ENCODE measurements around the gene TPD52L2.
"Not testable (repeated sequence)": the region's sequence is repeated elsewhere in the genome, so short reads cannot be mapped to it uniquely, and the experiment has no call there.

TPD52L2 gene

DNA sequence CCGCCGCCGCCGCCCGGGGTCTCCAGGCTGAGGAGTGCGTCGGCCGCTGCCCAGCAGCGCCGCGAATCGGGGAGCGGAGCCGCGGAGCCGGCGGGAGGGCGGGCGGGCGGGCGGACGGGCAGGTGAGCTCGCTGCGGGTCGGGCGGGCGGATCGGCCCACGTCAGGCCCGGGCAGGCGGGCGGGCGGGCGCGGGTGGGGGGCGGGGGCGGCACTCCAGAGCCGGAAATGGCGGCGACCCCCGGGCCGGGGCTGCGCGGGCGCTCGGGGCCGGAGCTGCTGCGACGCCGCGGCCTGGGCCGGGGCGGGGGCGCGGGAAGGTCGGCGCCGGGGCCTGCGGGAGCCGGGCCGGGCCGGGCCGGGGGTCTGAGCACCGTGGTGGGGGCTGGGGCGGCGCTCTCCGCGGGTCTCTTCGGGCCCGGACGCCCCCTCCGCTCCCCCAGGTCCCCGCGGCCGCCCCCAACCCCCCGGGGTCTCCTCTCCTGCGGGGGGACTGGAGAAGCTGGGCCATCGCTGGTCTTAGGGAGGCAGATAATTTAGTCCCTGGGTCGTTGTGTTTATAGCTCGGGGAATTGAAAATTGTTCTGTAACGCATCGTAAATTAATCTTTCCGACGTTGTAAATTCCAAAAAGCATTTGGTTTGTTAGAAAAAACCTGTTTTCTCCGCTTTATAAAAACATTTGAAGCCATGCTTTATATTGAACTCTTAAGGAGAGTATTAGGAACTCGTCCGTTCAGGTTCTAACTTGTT lies 30.3 kb downstream of the TPD52L2 start:
- no peak for DNase-seq (ENCODE audit: low read depth in 3 of 3, low spot score in 1 of 3)

DNA sequence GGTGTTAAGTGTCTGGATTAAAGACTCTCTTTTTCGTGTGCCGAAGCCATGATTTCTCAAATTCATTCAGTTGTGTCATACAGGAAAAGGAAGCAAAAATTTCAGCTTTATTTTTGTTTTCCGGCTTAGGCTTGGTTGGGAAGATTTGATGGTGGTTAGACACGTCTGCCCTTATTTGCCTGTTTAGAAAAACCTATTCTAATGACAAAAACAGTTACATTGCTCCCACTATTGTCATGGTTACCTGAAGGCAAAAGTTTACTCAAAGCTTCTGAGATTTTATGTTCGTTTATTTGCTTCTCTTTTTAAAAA lies 30.8 kb downstream of the TPD52L2 start:
- no peak for DNase-seq (ENCODE audit: low read depth in 3 of 3, low spot score in 1 of 3)

- no peak for DNase-seq (ENCODE audit: low read depth in 3 of 3, low spot score in 1 of 3)
These were observed 31.4 kb downstream of the TPD52L2 start for GRCh38 chr20:63896264-63897105.

- DNase-seq (ENCODE audit: low read depth in 3 of 3, low spot score in 1 of 3), result no peak
These were observed 33.0 kb downstream of the TPD52L2 start for GRCh38 chr20:63897978-63898561.

- no peak for DNase-seq (ENCODE audit: low read depth in 3 of 3, low spot score in 1 of 3)
These were observed 34.0 kb downstream of the TPD52L2 start for GRCh38 chr20:63898882-63899558.

GRCh38 chr20:63900413-63900812 lies 35.3 kb downstream of the TPD52L2 start:
- DNase-seq (ENCODE audit: low read depth in 3 of 3, low spot score in 1 of 3), result no peak

- no peak for DNase-seq (ENCODE audit: low read depth in 3 of 3, low spot score in 1 of 3)
These were observed 38.9 kb downstream of the TPD52L2 start for GRCh38 chr20:63903796-63904561.

GRCh38 chr20:63908008-63908682 lies 43.1 kb downstream of the TPD52L2 start:
- DNase-seq (ENCODE audit: low read depth in 3 of 3, low spot score in 1 of 3), result no peak

- no peak for DNase-seq (ENCODE audit: low read depth in 3 of 3, low spot score in 1 of 3)
These were observed 46.1 kb downstream of the TPD52L2 start for GRCh38 chr20:63911176-63911575.

GRCh38 chr20:63913768-63914167 lies 48.7 kb downstream of the TPD52L2 start:
- DNase-seq (ENCODE audit: low read depth in 3 of 3, low spot score in 1 of 3), result no peak

DNA sequence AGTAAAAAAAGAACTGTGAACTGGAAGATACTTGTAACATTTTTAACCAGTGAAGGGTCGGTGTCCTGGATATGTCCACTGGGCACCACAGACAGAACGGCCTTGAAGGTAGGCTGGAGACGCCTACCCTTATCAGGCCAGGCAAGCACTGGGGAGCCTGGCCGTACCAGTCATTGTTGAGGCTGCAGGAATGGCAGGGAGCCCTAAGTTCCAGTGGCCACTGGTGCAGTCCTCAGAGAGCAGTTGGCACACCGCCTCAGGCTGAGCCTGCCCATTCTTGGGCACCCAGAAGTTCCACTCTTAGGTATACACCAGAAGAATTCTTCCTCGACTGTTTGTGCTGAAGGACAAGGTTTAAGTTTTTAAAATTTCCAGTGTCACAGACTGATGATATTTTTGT lies 50.4 kb downstream of the TPD52L2 start:
- no peak for DNase-seq (ENCODE audit: low read depth in 3 of 3, low spot score in 1 of 3)

GRCh38 chr20:63916371-63916939 lies 51.4 kb downstream of the TPD52L2 start:
- not testable (repeated sequence) for DNase-seq (ENCODE audit: low read depth in 3 of 3, low spot score in 1 of 3)

- DNase-seq (ENCODE audit: low read depth in 3 of 3, low spot score in 1 of 3), result no peak
These were observed 52.7 kb downstream of the TPD52L2 start for GRCh38 chr20:63917811-63918210.

DNA sequence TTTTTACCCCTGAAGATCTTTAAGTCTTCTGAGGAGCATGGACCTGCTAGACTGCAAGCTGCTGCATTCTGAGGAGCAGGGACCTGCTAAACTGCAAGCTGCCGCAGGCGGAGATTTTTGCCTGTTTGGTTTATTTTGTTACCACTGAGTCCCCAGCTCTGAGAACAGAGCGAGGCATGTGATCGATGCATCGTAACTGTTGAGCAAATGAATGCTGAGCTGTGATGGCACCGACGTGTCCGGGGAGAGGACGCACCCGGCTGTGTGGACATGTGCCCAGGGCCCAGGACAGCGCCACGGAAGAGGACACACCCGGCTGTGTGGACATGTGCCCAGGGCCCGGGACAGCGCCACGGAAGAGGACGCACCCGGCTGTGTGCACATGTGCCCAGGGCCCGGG lies 54.1 kb downstream of the TPD52L2 start:
- no peak for DNase-seq (ENCODE audit: low read depth in 3 of 3, low spot score in 1 of 3)

DNA sequence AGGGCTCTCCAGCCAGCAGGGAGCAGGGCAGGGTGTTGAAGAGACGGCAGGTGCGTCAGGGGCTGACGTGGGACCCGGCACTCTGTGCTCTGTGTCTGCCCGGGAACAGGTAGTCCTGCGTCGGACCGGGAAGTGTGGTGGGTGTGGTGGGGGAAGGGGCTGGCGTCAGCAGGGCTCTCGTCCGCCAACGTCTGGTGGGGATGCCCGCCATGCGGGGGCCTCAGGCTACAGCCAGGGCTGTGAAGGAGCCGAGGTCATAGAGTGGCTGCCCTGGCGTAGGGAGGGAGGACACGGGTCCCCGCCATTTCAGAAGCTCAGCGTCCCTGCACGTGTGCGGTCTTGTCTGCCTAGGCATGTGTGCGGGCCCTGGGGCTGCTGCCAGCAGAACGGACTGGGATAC lies 55.2 kb downstream of the TPD52L2 start:
- no peak for DNase-seq (ENCODE audit: low read depth in 3 of 3, low spot score in 1 of 3)

DNA sequence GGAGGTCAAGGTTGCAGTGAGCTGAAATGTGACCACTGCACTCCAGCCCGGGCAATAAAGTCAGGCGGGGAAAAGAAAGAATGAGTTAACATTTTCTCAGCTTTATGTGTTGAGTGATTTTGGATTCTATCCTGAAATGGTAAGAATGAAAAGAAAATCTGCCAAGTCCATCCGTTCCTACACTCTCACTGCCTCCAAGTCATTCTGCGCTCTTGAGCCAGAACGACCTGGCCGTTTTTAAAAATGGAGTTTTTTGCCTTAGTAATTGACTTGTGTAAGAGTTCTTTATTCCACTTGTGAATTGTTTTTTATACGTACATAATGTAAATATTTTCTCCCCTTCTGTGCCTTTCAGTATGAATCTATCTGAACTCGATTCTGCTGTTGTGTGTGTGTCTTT lies 58.6 kb downstream of the TPD52L2 start:
- no peak for DNase-seq (ENCODE audit: low read depth in 3 of 3, low spot score in 1 of 3)

- no peak for DNase-seq (ENCODE audit: low read depth in 3 of 3, low spot score in 1 of 3)
These were observed 59.2 kb downstream of the TPD52L2 start for GRCh38 chr20:63924241-63924640.

GRCh38 chr20:63926298-63926697 lies 61.2 kb downstream of the TPD52L2 start:
- no peak for DNase-seq (ENCODE audit: low read depth in 3 of 3, low spot score in 1 of 3)

- DNase-seq (ENCODE audit: low read depth in 3 of 3, low spot score in 1 of 3), result no peak
These were observed 64.0 kb downstream of the TPD52L2 start for GRCh38 chr20:63929071-63929470.

GRCh38 chr20:63929473-63929883 lies 64.4 kb downstream of the TPD52L2 start:
- DNase-seq (ENCODE audit: low read depth in 3 of 3, low spot score in 1 of 3), result not testable (repeated sequence)

Data from stimulated activated CD4-positive, alpha-beta T cell treated with anti-CD3 and anti-CD28 coated beads, TNF-alpha, amount 100 ng/mL, for 1 hour (primary cell).